Fibroblast of lung (primary cell): Measurements from ENCODE around the gene HPSE2. TPM values are rescaled to one million over a fixed set of nuclear protein-coding genes. Genes with fewer than 3 reads are reported as not detected.
A peak's percentile ranks its signal among the peaks of the same experiment; 100 is the strongest.

ENCODE experiments used
- DNase-seq, 2 donors: peaks; one replicate each; pipeline versions ENCODE4 v3.0.0 to v3.0.0-alpha.2; 2010; ENCODE audit warnings: low read depth in 2 of 2
- H2AFZ ChIP-seq: 2 replicates; pipeline ENCODE4 v1.5.1; 2012; ENCODE audit warnings: low read length, control low read depth, inconsistent platforms
- H3K27ac ChIP-seq: 2 replicates; pipeline ENCODE4 v1.5.1; 2011; ENCODE audit warnings: low read length, control low read depth; ENCODE audit not compliant: insufficient read depth
- H3K27me3 ChIP-seq: 2 replicates; pipeline ENCODE4 v1.5.1; 2011; ENCODE audit warnings: mild to moderate bottlenecking, low read length; ENCODE audit not compliant: control insufficient read depth, insufficient read depth
- H3K36me3 ChIP-seq: 2 replicates; pipeline ENCODE4 v1.5.1; 2011; ENCODE audit warnings: low read length; ENCODE audit not compliant: control insufficient read depth, insufficient read depth
- H3K4me1 ChIP-seq: 2 replicates; pipeline ENCODE4 v1.5.1; 2011; ENCODE audit warnings: low read length; ENCODE audit not compliant: control insufficient read depth, insufficient read depth; ENCODE audit errors: extremely low read depth
- H3K4me2 ChIP-seq: 2 replicates; pipeline ENCODE4 v1.5.1; 2011; ENCODE audit warnings: low read length, control low read depth; ENCODE audit not compliant: insufficient read depth; ENCODE audit errors: extremely low read depth
- H3K4me3 ChIP-seq, 4 experiments: fragments of 200-600 bp in 1 of 4; sonication (generic) in 1 of 4; replicated peaks in 1 of 4; 2 replicates each; pipeline ENCODE4 v1.5.1; 2011 to 2016; ENCODE audit warnings: low read length in 4 of 4, low read depth in 3 of 4, mild to moderate bottlenecking in 3 of 4, control low read depth in 2 of 4, inconsistent platforms in 1 of 4, mixed read lengths in 1 of 4; ENCODE audit not compliant: insufficient read depth in 1 of 4; ENCODE audit errors: control extremely low read depth in 1 of 4
- H3K79me2 ChIP-seq: 2 replicates; pipeline ENCODE4 v1.5.1; 2012; ENCODE audit warnings: mild to moderate bottlenecking, low read length, inconsistent platforms; ENCODE audit not compliant: control insufficient read depth, insufficient read depth
- H3K9ac ChIP-seq: 2 replicates; pipeline ENCODE4 v1.5.1; 2011; ENCODE audit warnings: mild to moderate bottlenecking, low read length, control low read depth; ENCODE audit not compliant: insufficient read depth
- H3K9me3 ChIP-seq: 2 replicates; pipeline ENCODE4 v1.5.1; 2012; ENCODE audit warnings: low read depth, low read length; ENCODE audit not compliant: control insufficient read depth, insufficient read depth
- H4K20me1 ChIP-seq: 2 replicates; pipeline ENCODE4 v1.5.1; 2011; ENCODE audit warnings: low read length; ENCODE audit not compliant: control insufficient read depth, insufficient read depth; ENCODE audit errors: extremely low read depth
- EZH2 ChIP-seq: IDR thresholded peaks from 2 replicates; pipeline ENCODE4 v1.5.1; 2012; ENCODE audit warnings: low read length, control low read depth, mild to moderate bottlenecking; ENCODE audit errors: missing control alignments
- polyA plus RNA-seq, 2 donors: library from polyadenylated mRNA; depleted of rRNA in 1 of 2; stranded (reverse) in 1 of 2; unstranded in 1 of 2; fragments of >200 nt; gene quantifications; 2 replicates each; pipeline ENCODE4 v1.2.1, GENCODE V29; 2011 to 2012; ENCODE audit warnings: missing spikeins in 1 of 2
- total RNA-seq: library from RNA; depleted of rRNA; stranded (reverse); fragments of >200 nt; gene quantifications from 2 replicates; pipeline ENCODE4 v1.2.1, GENCODE V29; 2014
- TF ChIP-seq, protein P1 (sequence below), 2 donors: IDR thresholded peaks in 1 of 2; conservative IDR thresholded peaks in 1 of 2; 1 replicate in 1 of 2; 2 replicates in 1 of 2; pipeline ENCODE4 v1.5.1; 2011 to 2012; ENCODE audit warnings: low read length in 2 of 2, control low read depth in 1 of 2, inconsistent platforms in 1 of 2, low read depth in 1 of 2, mild to moderate bottlenecking in 1 of 2

The HPSE2 gene
- total and polyA plus RNA-seq, 2 donors (not counting 1 experiment from before 2014, with no cell fraction given), result 0.02 to 0.17 TPM

DNA sequence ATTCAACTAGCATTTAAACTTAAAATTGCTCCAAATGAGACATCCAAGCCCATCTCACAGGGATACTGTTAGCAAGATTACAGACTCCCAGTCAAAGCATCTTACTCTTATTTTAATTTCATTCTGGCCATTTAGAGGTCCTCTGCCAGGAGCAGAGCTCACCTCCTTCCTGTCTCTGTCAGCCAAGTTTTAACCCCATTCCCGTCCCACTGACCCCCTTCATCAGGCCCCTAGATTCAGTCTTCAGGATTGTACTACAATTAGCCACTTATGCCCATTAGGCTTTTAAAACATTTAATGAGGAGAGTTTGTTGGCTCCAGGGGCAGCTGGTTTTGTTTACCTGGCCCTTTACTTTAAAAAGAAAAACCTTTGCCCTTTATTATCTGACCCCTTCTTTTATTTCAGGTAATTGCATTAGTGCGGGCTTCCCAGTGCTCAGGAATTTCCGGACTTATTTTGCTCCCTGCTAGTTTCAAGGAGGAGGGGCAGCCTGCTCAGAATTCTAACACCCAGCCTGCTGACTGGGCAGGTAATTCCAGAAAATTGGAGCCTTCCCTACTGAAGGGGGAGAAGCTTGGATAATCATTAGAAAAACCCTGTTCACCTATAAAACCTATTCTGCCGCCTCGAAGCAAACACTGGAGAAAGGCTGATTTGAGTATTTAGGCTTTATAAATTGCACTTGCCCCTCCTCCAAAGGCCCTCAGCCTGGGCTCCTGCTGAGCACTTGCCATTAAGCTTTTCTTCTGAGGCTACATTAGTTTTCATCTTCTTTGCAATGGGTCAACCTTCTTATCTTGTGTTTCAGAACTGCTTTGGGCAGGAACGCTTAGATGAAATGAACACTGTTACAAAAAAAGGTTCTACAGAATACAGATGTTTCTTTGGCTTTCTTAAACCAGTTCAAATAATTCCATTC, 588.4 kb downstream of the HPSE2 start:
- Histone ChIP-seq H3K4me2 (no peak overlapping the region), H3K27ac (no peak overlapping the region), H3K9me3 (no peaks in the 10 kb centered on the region), H2AFZ (no peak overlapping the region), H3K36me3 (no peaks in the 10 kb centered on the region), H3K27me3 (no peaks in the 10 kb centered on the region), H4K20me1 (no peaks in the 10 kb centered on the region), H3K4me3 (no peak overlapping the region), H3K9ac (no peak overlapping the region), H3K4me1 (no peaks in the 10 kb centered on the region), H3K79me2 (no peaks in the 10 kb centered on the region)
- DNase-seq, result no peak
- TF ChIP-seq, protein P1, sequence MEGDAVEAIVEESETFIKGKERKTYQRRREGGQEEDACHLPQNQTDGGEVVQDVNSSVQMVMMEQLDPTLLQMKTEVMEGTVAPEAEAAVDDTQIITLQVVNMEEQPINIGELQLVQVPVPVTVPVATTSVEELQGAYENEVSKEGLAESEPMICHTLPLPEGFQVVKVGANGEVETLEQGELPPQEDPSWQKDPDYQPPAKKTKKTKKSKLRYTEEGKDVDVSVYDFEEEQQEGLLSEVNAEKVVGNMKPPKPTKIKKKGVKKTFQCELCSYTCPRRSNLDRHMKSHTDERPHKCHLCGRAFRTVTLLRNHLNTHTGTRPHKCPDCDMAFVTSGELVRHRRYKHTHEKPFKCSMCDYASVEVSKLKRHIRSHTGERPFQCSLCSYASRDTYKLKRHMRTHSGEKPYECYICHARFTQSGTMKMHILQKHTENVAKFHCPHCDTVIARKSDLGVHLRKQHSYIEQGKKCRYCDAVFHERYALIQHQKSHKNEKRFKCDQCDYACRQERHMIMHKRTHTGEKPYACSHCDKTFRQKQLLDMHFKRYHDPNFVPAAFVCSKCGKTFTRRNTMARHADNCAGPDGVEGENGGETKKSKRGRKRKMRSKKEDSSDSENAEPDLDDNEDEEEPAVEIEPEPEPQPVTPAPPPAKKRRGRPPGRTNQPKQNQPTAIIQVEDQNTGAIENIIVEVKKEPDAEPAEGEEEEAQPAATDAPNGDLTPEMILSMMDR (conservative IDR thresholded peaks at IDR 0.05 in 1 of 2, IDR thresholded peaks at IDR 0.05 in 1 of 2; ENCODE audit: low read depth in 1 of 2, low read length in 2 of 2), result no peak
- TF ChIP-seq EZH2, result no peak

DNA sequence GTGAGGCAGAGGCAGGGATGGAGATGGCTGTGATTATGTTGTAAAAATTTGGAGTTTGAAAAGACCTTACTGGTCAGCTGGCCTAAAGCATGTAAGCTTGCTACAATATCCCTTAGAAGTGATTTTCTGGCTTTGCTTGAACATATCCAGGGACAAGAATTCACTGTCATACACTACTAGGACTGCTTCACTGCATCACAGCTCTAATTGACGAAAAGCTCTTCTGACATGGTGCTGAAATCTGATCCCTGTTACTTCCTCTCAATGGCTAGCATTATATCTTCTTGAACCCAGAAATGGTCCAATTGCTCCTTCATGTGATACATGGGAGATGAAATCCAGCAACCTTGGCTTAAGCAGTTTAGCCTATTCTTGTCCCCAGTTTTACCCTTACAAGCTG, 591.2 kb downstream of the HPSE2 start:
- H4K20me1 ChIP-seq, result no peaks in the 10 kb centered on the region
- DNase-seq, result no peak
- no peaks in the 10 kb centered on the region for H3K79me2 ChIP-seq
- no peak overlapping the region for H3K9ac ChIP-seq
- H3K4me2 ChIP-seq, result no peak overlapping the region
- no peak overlapping the region for H3K27ac ChIP-seq
- H3K4me3 ChIP-seq, result no peak overlapping the region
- no peak overlapping the region for H2AFZ ChIP-seq
- H3K4me1 ChIP-seq, result no peaks in the 10 kb centered on the region
- TF ChIP-seq EZH2, result no peak
- TF ChIP-seq, protein P1 (conservative IDR thresholded peaks at IDR 0.05 in 1 of 2, IDR thresholded peaks at IDR 0.05 in 1 of 2; ENCODE audit: low read depth in 1 of 2, low read length in 2 of 2), result no peak
- H3K36me3 ChIP-seq, result no peaks in the 10 kb centered on the region
- H3K27me3 ChIP-seq, result no peaks in the 10 kb centered on the region
- H3K9me3 ChIP-seq, result no peaks in the 10 kb centered on the region

DNA sequence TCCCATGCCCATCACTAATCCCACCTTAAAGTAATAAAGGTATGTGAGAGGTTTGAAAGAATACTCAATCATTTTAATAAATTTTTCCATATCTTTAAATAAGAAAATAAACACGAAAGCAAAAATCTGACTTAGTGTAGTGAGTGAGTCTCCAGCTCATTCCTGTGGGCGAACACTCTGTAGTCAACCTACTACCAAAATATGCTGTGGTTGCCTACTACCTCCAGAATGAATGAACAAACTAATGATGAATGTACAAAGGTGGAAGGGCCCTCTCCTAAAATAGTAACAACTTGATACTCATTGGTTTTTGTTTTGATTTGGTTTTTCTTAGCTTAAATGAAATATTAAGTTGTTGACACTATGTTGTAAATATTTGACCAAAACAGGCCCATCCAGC, 593.4 kb downstream of the HPSE2 start:
- H4K20me1 ChIP-seq, result no peaks in the 10 kb centered on the region
- TF ChIP-seq, protein P1 (conservative IDR thresholded peaks at IDR 0.05 in 1 of 2, IDR thresholded peaks at IDR 0.05 in 1 of 2; ENCODE audit: low read depth in 1 of 2, low read length in 2 of 2), result no peak
- no peak for TF ChIP-seq EZH2
- H3K4me2 ChIP-seq, result no peak overlapping the region
- H3K79me2 ChIP-seq, result no peaks in the 10 kb centered on the region
- H3K27ac ChIP-seq, result no peak overlapping the region
- no peaks in the 10 kb centered on the region for H3K4me1 ChIP-seq
- H3K9ac ChIP-seq, result no peak overlapping the region
- H2AFZ ChIP-seq, result no peak overlapping the region
- peak in 1 of 2 donors; percentile 18 for DNase-seq
- no peaks in the 10 kb centered on the region for H3K36me3 ChIP-seq
- H3K4me3 ChIP-seq, result no peak overlapping the region
- no peaks in the 10 kb centered on the region for H3K9me3 ChIP-seq
- no peaks in the 10 kb centered on the region for H3K27me3 ChIP-seq
